CD14-positive monocyte (primary cell): ENCODE measurements around the gene TTC21A. TPM values are rescaled to one million over a fixed set of nuclear protein-coding genes. Genes with fewer than 3 reads are reported as not detected.

ENCODE experiments used
- DNase-seq, 3 donors: peaks; one replicate each; pipeline ENCODE4 v3.0.0-alpha.2; 2011 to 2022
- H2AFZ ChIP-seq: 2 replicates; pipeline ENCODE4 v1.6.0; 2012; ENCODE audit warnings: mild to moderate bottlenecking, low read depth, low read length, inconsistent platforms; ENCODE audit not compliant: insufficient read depth, poor library complexity, severe bottlenecking
- H3K27ac ChIP-seq, 2 donors: 1 replicate in 1 of 2; 2 replicates in 1 of 2; pipeline ENCODE4 v1.5.1; 2012 to 2013; ENCODE audit warnings: low read length in 2 of 2, control low read depth in 1 of 2, inconsistent platforms in 1 of 2, low read depth in 1 of 2, mild to moderate bottlenecking in 1 of 2
- H3K27me3 ChIP-seq, 2 donors: one replicate each; pipeline versions ENCODE4 v1.6.0 to v1.6.1; 2011 to 2013; ENCODE audit warnings: low read length in 2 of 2; ENCODE audit not compliant: control insufficient read depth in 2 of 2, insufficient read depth in 2 of 2
- H3K36me3 ChIP-seq, 2 donors: replicated peaks in 1 of 2; 1 replicate in 1 of 2; 2 replicates in 1 of 2; pipeline versions ENCODE4 v1.5.1 to v1.6.1; 2012 to 2013; ENCODE audit warnings: low read length in 2 of 2, control low read depth in 1 of 2, inconsistent platforms in 1 of 2, mild to moderate bottlenecking in 1 of 2; ENCODE audit not compliant: insufficient read depth in 2 of 2, control insufficient read depth in 1 of 2
- H3K4me1 ChIP-seq, 2 donors: 1 replicate in 1 of 2; 2 replicates in 1 of 2; pipeline versions ENCODE4 v1.5.1 to v1.6.1; 2012 to 2013; ENCODE audit warnings: low read length in 2 of 2, control low read depth in 1 of 2, inconsistent platforms in 1 of 2, mild to moderate bottlenecking in 1 of 2, moderate library complexity in 1 of 2; ENCODE audit not compliant: insufficient read depth in 2 of 2, control insufficient read depth in 1 of 2
- H3K4me2 ChIP-seq: replicated peaks from 2 replicates; pipeline ENCODE3; 2012; ENCODE audit warnings: low read length, moderate library complexity, mild to moderate bottlenecking; ENCODE audit not compliant: poor library complexity, severe bottlenecking; ENCODE audit errors: extremely low read depth
- H3K4me3 ChIP-seq, 3 experiments: fragments of 200-600 bp in 1 of 3; sonication (generic) in 1 of 3; replicated peaks in 1 of 3; 1 replicate in 2 of 3; 2 replicates in 1 of 3; pipeline ENCODE4 v1.5.1; 2011 to 2013; ENCODE audit warnings: low read length in 3 of 3, mild to moderate bottlenecking in 3 of 3, control low read depth in 2 of 3, low read depth in 2 of 3, inconsistent platforms in 1 of 3, moderate library complexity in 1 of 3
- H3K79me2 ChIP-seq: 2 replicates; pipeline ENCODE4 v1.6.0; 2012; ENCODE audit warnings: mild to moderate bottlenecking, control low read depth, inconsistent platforms, low read length, moderate library complexity; ENCODE audit not compliant: insufficient read depth
- H3K9ac ChIP-seq: 2 replicates; pipeline ENCODE4 v1.6.0; 2017; ENCODE audit warnings: low read length, mild to moderate bottlenecking; ENCODE audit not compliant: insufficient read depth, poor library complexity, severe bottlenecking
- H3K9me3 ChIP-seq, 2 donors: replicated peaks in 1 of 2; 1 replicate in 1 of 2; 2 replicates in 1 of 2; pipeline versions ENCODE4 v1.5.1 to v1.6.1; 2012 to 2013; ENCODE audit warnings: low read length in 2 of 2, control low read depth in 1 of 2; ENCODE audit not compliant: control insufficient read depth in 1 of 2, insufficient read depth in 1 of 2
- H4K20me1 ChIP-seq: 2 replicates; pipeline ENCODE4 v1.6.0; 2012; ENCODE audit warnings: mild to moderate bottlenecking, low read length, control low read depth, moderate library complexity; ENCODE audit not compliant: insufficient read depth
- H3K27ac Mint-ChIP-seq, 7 donors: one replicate each; pipeline ENCODE4 v1.8.0; 2020; ENCODE audit warnings: mild to moderate bottlenecking in 7 of 7, mixed read lengths in 7 of 7, moderate library complexity in 6 of 7, inconsistent platforms in 2 of 7
- H3K27me3 Mint-ChIP-seq, 3 donors: one replicate each; pipeline ENCODE4 v1.8.0; 2021 to 2022; ENCODE audit warnings: low read depth in 3 of 3, mild to moderate bottlenecking in 3 of 3, mixed read lengths in 3 of 3, moderate library complexity in 3 of 3, inconsistent platforms in 1 of 3
- H3K36me3 Mint-ChIP-seq, 2 donors: one replicate each; pipeline ENCODE4 v1.8.0; 2020; ENCODE audit warnings: mixed read lengths in 2 of 2, inconsistent platforms in 1 of 2, mild to moderate bottlenecking in 1 of 2
- H3K4me1 Mint-ChIP-seq: one replicate; pipeline ENCODE4 v1.8.0; 2020; ENCODE audit warnings: mild to moderate bottlenecking, mixed read lengths
- H3K4me3 Mint-ChIP-seq, 2 donors: one replicate each; pipeline ENCODE4 v1.8.0; 2020; ENCODE audit warnings: mild to moderate bottlenecking in 2 of 2, mixed read lengths in 2 of 2, moderate library complexity in 1 of 2
- H3K9me3 Mint-ChIP-seq, 7 donors: one replicate each; pipeline ENCODE4 v1.8.0; 2020 to 2022; ENCODE audit warnings: mixed read lengths in 7 of 7, mild to moderate bottlenecking in 6 of 7, moderate library complexity in 6 of 7, inconsistent platforms in 2 of 7
- CTCF ChIP-seq: fragments of 200-600 bp; IDR thresholded peaks from one replicate; pipeline ENCODE4 v1.8.0; 2022; ENCODE audit warnings: antibody characterized with exemption, mild to moderate bottlenecking
- WGBS: methylation state at CpG from one replicate; pipeline ENCODE4 v1.1.5; 2013; ENCODE audit warnings: missing lambda C conversion rate; ENCODE audit not compliant: insufficient coverage; 5-methylcytosine and 5-hydroxymethylcytosine counted together
- intact Hi-C, 2 donors: fragments of 100-400 bp; cut with micrococcal nuclease; formaldehyde crosslinking; loops; one replicate each; pipeline versions ENCODE4 v1.15.0 to v1.15.1; 2023
- polyA plus RNA-seq, 3 donors: library from polyadenylated mRNA; depleted of rRNA in 1 of 3; unstranded in 2 of 3; stranded (reverse) in 1 of 3; fragments of 300-500 nt in 2 of 3; fragments of >200 nt in 1 of 3; fragmentation: Illumina TruSeq in 2 of 3; gene quantifications; 1 replicate in 2 of 3; 2 replicates in 1 of 3; pipeline ENCODE4 v1.2.3, GENCODE V29; 2012 to 2021
- small RNA-seq: library from RNA; depleted of rRNA; stranded (forward); fragments of <200 nt; gene quantifications from one replicate; pipeline ENCODE3, GENCODE V24; 2012; ENCODE audit warnings: low read depth; ENCODE audit not compliant: insufficient read length

TTC21A gene
- polyA plus RNA-seq, 3 donors = 0.67 to 12.9 (median 2.2) TPM

DNA sequence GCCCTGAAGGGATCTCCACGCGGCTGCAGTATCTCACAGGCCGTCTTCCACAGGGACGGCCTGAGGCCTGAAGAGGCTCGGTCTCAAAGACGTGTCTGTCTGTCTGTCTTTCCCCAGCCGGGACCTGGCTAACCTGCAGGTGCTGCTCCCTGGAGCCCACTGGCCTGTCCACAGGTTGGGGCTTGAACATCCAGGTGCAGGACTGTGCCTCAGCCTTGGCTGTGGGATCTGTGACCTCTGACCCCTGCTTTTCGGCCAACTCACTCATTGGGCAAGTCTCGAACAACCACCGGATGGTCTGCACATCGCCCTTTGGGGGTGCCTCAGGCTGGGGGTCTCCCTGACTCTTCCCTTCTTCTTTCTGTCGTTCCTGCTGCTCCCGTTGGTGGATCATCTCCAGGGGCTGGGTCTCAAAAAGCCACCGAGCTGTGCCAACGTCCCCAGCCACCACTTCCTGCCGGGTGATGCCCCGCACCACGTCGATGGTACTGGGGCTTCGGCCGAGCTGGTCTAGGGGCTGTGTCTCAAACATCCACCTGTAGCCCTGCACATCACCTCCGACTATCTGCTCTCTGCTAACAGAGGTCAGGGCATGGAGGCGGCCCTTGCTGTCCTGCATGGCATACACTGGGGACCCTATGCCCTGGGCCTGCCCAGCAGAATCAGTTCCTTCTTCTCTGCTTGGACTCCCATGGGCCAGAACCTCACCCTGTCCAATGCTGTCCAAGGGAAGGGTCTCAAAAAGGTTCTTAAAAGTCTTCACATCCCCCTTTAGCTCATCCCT, 80.1 kb downstream of the TTC21A start:
- H3K9me3 Mint-ChIP-seq = peaks cover 0 to 3% (median 0%) of the 10 kb centered on the region in 7 donors

More for the DNA sequence above, 80.1 kb downstream of the TTC21A start:
- DNase-seq = no peak
- TF ChIP-seq CTCF = no peak
- Mint-ChIP-seq H3K4me3 (no peak overlapping the region), H3K27me3 (peaks cover 0 to 4% (median 0%) of the 10 kb centered on the region in 3 donors), H3K27ac (no peak overlapping the region), H3K36me3 (no peaks in the 10 kb centered on the region), H3K4me1 (peaks cover 8% of the 10 kb centered on the region)
- intact Hi-C loops = loop anchor here in 1 of 2 donors (2.0 kb wide), 1 partner anchor 101 kb away; no protein-coding TSS in a partner anchor
- no peak overlapping the region for H3K27ac ChIP-seq
- no peaks in the 10 kb centered on the region for H4K20me1 ChIP-seq
- no peaks in the 10 kb centered on the region for H3K36me3 ChIP-seq
- 85% methylated on average over 23 of the region's 23 CpGs for WGBS
- H3K4me1 ChIP-seq = no peaks in the 10 kb centered on the region
- no peak overlapping the region for H3K9ac ChIP-seq
- no peak overlapping the region for H3K4me2 ChIP-seq
- H2AFZ ChIP-seq = no peak overlapping the region
- H3K9me3 ChIP-seq = no peaks in the 10 kb centered on the region
- no peaks in the 10 kb centered on the region for H3K27me3 ChIP-seq
- no peaks in the 10 kb centered on the region for H3K79me2 ChIP-seq
- no peak overlapping the region for H3K4me3 ChIP-seq

Small RNA genes lying within 50 kb of the gene (small RNA-seq; reads per million reads assigned to genes)
- gene RF00017 = not detected

Other genes with a start within 250 kb of the TTC21A start
- gene SCN11A, start 55.7 kb upstream of the TTC21A start, polyA plus RNA-seq = not detected
- 10 to 100 TPM; 15.0 to 22.7 (median 17.1) TPM for gene WDR48, start 55.7 kb upstream of the TTC21A start, polyA plus RNA-seq
- 100 to 1,000 TPM in 1 of 3 donors, 10 to 100 TPM in 2; 23.2 to 105 (median 31.2) TPM for gene GORASP1, start 53 bp upstream of the TTC21A start, polyA plus RNA-seq
- gene CSRNP1, start 45.9 kb downstream of the TTC21A start, polyA plus RNA-seq = 100 to 1,000 TPM; 104 to 487 (median 113) TPM
- not detected for gene XIRP1, start 84.9 kb downstream of the TTC21A start, polyA plus RNA-seq
- gene CX3CR1, start 172.4 kb downstream of the TTC21A start, polyA plus RNA-seq = 100 to 1,000 TPM in 2 of 3 donors, 10 to 100 TPM in 1; 25.9 to 405 (median 184) TPM
- gene CCR8, start 222.0 kb downstream of the TTC21A start, polyA plus RNA-seq = not detected